GM19193 (cell line): ENCODE measurements around the gene RPL12.

Source experiments
- POLR2A ChIP-seq: IDR thresholded peaks from 4 replicates; pipeline ENCODE4 v1.6.1; 2011; ENCODE audit not compliant: insufficient read depth, insufficient read length; ENCODE audit errors: extremely low read depth

Gene RPL12

DNA sequence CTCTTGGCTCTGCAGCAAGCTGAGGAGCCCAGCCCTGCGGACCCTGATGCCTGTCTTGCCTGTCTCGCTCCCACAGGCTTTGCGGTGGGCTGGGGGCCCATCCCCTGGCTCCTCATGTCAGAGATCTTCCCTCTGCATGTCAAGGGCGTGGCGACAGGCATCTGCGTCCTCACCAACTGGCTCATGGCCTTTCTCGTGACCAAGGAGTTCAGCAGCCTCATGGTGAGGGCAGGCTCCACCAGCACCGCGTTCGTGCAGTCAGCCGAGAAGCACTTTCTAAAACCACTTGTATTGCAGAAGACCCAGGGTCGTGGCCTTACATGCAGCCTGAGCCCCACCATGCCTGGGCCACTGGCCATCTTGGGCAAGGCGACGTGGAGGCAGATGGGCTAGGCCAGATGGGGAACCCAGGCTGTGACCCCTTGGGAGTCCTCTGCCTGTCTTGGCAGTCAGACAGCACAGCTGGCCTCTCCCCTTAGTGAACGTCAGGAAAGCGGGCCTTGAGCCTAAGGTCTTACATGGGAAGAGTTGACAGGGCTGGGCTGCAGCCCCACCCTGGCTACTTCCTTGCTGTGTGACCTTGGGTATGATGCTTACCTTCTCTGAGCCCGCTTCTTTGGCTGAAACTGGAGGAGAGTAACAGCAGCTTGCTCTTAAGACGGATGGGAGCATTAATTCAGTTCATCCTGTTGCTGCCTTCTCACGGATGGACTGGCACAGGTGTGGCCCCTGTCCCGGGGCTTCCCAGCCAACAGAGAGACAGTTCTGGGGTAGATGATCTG is 45.7 kb downstream of the RPL12 start:
- no peak for TF ChIP-seq POLR2A

DNA sequence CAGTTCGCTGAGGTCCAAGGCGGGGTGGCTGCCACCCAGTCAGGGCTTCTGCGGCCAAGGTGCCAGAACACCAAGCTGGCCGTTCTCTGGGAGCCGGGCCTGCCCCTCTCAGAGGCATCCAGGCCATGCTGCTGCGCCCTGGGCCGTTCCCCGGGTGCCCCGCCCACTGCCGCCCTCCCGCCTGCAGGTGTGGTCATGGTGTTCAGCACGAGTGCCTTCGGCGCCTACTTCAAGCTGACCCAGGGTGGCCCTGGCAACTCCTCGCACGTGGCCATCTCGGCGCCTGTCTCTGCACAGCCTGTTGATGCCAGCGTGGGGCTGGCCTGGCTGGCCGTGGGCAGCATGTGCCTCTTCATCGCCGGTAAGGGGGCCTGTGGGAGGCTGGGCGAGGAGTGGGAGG is 46.6 kb downstream of the RPL12 start:
- no peak for TF ChIP-seq POLR2A

DNA sequence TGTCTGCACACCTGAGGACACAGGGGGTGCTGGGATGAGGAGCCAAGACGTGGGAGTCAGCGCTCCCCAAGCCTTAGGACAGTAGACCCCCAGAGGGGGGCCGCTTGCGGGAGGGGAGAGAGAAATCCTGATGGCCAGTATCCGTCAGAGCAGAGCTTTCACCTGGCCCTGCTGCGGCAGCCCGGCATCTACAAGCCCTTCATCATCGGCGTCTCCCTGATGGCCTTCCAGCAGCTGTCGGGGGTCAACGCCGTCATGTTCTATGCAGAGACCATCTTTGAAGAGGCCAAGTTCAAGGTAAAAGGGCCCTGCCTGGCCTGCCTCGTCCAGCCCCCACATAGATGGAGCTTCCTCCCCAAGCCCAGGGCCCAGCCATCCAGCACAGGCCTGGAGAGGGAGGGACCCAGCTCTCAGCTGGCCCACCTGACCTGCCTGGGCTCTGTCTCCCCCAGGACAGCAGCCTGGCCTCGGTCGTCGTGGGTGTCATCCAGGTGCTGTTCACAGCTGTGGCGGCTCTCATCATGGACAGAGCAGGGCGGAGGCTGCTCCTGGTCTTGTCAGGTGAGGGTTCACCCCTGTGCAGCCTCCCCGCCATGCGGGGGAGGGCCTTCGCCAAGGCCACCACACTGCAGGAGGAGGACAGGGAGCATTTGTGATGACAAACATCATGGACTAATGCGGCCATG is 47.6 kb downstream of the RPL12 start:
- TF ChIP-seq POLR2A: no peak

DNA sequence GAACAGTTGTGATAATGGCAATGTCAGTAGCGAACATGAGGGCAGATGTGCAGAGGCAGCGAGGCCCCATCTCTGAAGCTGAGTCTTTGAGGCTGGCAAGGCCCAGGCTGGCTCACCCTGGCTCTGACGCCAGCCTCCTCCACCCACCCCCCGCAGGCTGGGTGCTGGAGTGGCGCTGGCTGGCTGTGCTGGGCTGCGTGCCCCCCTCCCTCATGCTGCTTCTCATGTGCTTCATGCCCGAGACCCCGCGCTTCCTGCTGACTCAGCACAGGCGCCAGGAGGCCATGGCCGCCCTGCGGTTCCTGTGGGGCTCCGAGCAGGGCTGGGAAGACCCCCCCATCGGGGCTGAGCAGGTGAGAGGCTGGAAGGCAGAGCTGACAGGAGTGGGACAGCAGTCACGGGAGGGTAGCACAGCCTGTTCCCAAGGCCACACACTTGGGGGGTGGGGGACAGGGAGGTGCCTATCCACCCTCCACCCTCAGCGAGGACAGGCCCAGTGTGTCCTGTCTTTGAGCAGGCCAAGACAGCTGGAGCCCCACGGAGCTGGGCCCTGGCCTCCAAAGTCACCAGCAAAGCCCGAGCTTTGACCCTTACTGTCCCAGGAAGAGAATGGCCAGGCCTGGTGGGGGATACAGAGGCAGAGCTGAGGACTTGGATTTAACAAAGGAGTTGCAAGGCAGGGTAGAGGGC is 48.7 kb downstream of the RPL12 start:
- TF ChIP-seq POLR2A: no peak

DNA sequence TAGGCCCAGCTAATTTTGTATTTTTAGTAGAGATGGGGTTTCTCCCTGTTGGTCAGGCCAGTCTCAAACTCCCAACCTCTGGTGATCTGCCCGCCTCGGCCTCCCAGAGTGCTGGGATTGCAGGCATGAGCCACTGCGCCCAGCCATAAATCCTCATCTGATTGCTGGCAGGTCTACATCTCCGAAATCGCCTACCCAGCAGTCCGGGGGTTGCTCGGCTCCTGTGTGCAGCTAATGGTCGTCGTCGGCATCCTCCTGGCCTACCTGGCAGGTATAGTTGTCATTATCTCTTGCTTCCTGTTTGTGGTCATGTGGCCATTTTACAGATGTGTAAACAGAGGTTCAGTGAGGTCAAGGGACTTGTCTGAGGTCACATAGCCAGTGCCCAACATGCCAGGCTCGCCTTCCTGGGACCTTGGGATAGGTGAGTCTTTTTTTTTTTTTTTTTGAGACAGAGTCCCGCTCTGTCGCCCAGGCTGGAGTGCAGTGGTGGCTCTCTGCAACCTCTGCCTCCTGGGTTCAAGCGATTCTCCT is 51.4 kb downstream of the RPL12 start:
- TF ChIP-seq POLR2A: no peak

DNA sequence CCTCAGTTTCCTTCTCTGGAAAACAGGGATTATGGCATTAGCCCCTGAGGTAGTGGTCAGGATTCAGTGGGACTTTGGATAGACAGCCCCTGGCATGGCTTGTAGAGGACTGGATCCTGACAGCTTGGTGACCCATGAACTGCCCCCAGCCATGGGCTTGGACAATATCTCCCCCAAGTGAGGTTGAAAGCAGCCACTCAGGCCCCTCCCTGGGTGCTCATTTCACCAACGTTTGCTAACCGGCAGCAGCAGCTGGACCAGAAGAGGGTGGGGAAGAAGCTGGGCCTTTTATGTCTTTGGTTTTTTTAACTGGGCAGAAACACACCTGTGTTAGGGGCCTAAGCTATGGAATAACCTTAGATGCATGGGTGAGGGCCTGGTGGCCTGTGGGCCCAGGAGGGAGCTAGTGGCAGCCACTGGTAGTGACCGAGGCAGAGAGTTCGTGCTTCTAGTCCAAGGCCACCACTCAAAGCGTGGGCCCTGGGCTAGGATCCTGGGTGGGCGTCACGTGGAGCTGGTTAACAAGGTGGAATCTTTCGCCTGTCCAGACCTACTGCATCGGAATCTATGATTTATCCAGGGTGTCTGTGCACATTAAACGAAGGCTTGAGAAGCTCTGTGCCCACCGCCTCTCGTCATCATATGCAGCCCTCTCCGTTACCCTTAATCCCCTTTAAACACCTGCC is 52.3 kb downstream of the RPL12 start:
- TF ChIP-seq POLR2A: no peak

DNA sequence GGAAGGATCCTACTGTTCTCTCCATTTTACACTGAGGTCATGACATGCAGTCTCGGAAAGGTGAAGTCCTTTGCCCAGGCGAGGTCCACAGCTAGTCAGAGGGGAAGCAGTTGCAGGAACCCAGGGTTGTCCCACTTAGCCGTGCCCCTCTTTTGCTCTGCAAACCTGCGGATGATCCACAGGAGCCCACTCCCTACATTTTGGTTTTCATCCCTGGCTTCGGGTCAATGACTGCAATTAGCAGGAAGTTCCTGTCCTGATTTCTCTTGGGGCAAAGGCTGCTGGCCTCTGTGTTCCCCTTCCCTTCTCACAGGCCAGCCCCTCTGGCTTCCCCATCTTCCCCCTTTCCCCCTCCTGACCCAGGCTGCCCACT is 52.9 kb downstream of the RPL12 start:
- TF ChIP-seq POLR2A: no peak
